GM12892 (cell line): Measurements from ENCODE around the gene TECTA.

Source experiments
- DNase-seq: peaks from one replicate; pipeline ENCODE4 v3.0.0; 2011; ENCODE audit not compliant: insufficient read length
- FAIRE-seq: peaks from 2 replicates; lab custom pipeline; 2011; peaks lifted over from hg19 to GRCh38; lab: Jason Lieb, UNC
- POLR2A ChIP-seq: IDR thresholded peaks from 2 replicates; pipeline ENCODE4 v1.6.1; 2011; ENCODE audit warnings: low read depth, low read length, control low read depth
- POLR2AphosphoS5 ChIP-seq: IDR thresholded peaks from 2 replicates; pipeline ENCODE4 v1.6.1; 2011; ENCODE audit warnings: low read depth, low read length, control low read depth
- TAF1 ChIP-seq: IDR thresholded peaks from 2 replicates; pipeline ENCODE4 v1.6.1; 2011; ENCODE audit warnings: low read depth, mild to moderate bottlenecking, control low read depth, low read length, borderline replicate concordance

Gene TECTA

GRCh38 chr11:121210445-121211080 is 109.5 kb downstream of the TECTA start:
- DNase-seq (no peak), FAIRE-seq (peak; percentile 72)
- TF ChIP-seq POLR2A (no peak), POLR2AphosphoS5 (no peak), TAF1 (no peak)

- TF ChIP-seq POLR2A (no peak), TAF1 (no peak), POLR2AphosphoS5 (no peak)
- FAIRE-seq (peak; percentile 87), DNase-seq (no peak)
These were observed 110.6 kb downstream of the TECTA start for GRCh38 chr11:121211626-121212025.

GRCh38 chr11:121212536-121213361 is 111.7 kb downstream of the TECTA start:
- TF ChIP-seq POLR2A (no peak), POLR2AphosphoS5 (no peak), TAF1 (no peak)
- DNase-seq (no peak), FAIRE-seq (peak; percentile 14)

- no peak for FAIRE-seq
- no peak for TF ChIP-seq POLR2AphosphoS5
- DNase-seq = no peak
These were observed 112.4 kb downstream of the TECTA start for GRCh38 chr11:121213362-121213893.

- no peak for FAIRE-seq
- TF ChIP-seq POLR2A = no peak
- no peak for TF ChIP-seq POLR2AphosphoS5
- TF ChIP-seq TAF1 = no peak
These were observed 113.8 kb downstream of the TECTA start for GRCh38 chr11:121214861-121215260.

GRCh38 chr11:121221496-121222200 is 120.6 kb downstream of the TECTA start:
- no peak for DNase-seq
- no peak for FAIRE-seq
- TF ChIP-seq POLR2AphosphoS5 (no peak), POLR2A (no peak), TAF1 (no peak)

More at GRCh38 chr11:121214861-121215260, 113.8 kb downstream of the TECTA start:
- no peak for DNase-seq

- FAIRE-seq (no peak), DNase-seq (no peak)
- no peak for TF ChIP-seq TAF1
- no peak for TF ChIP-seq POLR2AphosphoS5
- no peak for TF ChIP-seq POLR2A
These were observed 122.1 kb downstream of the TECTA start for GRCh38 chr11:121223161-121223560.

GRCh38 chr11:121225382-121225781 is 124.3 kb downstream of the TECTA start:
- DNase-seq = no peak
- TF ChIP-seq POLR2AphosphoS5 (no peak), TAF1 (no peak), POLR2A (no peak)
- no peak for FAIRE-seq

- peak; percentile 90 for TF ChIP-seq POLR2AphosphoS5
- TF ChIP-seq TAF1 = no peak
- peak; percentile 81 for TF ChIP-seq POLR2A
- FAIRE-seq (no peak), DNase-seq (no peak)
These were observed 125.6 kb downstream of the TECTA start for GRCh38 chr11:121226415-121227263.

GRCh38 chr11:121228851-121229250 is 127.8 kb downstream of the TECTA start:
- FAIRE-seq = no peak
- TF ChIP-seq TAF1 (no peak), POLR2A (no peak), POLR2AphosphoS5 (no peak)
- DNase-seq = no peak

- FAIRE-seq (no peak), DNase-seq (no peak)
- no peak for TF ChIP-seq POLR2AphosphoS5
- no peak for TF ChIP-seq POLR2A
- no peak for TF ChIP-seq TAF1
These were observed 128.6 kb downstream of the TECTA start for GRCh38 chr11:121229495-121230215.

GRCh38 chr11:121231576-121232278 is 130.7 kb downstream of the TECTA start:
- FAIRE-seq (peak; percentile 5), DNase-seq (no peak)
- TF ChIP-seq POLR2A (no peak), TAF1 (no peak), POLR2AphosphoS5 (no peak)
